HepG2 (cell line): ENCODE measurements around the gene MAP1LC3A. TPM values are rescaled to one million over a fixed set of nuclear protein-coding genes. Genes with fewer than 3 reads are reported as not detected.

Experiments
- EED ChIP-seq: sonication (generic); formaldehyde crosslinking; IDR thresholded peaks from 2 replicates; pipeline ENCODE4 v1.5.0; 2020; ENCODE audit warnings: mild to moderate bottlenecking, missing genetic modification reagents
- FIP1L1 ChIP-seq: fragments of 200-400 bp; formaldehyde crosslinking; IDR thresholded peaks from 2 replicates; pipeline ENCODE4 v1.6.1; 2018; ENCODE audit warnings: low read depth, mild to moderate bottlenecking, low read length, moderate library complexity, borderline replicate concordance; ENCODE audit not compliant: insufficient read depth
- GLI4 ChIP-seq: sonication (generic); formaldehyde crosslinking; IDR thresholded peaks from 2 replicates; pipeline ENCODE4 v1.5.1; 2020; ENCODE audit warnings: missing genetic modification reagents, mild to moderate bottlenecking, moderate library complexity, borderline replicate concordance
- KDM4B ChIP-seq: sonication (generic); formaldehyde crosslinking; IDR thresholded peaks from 2 replicates; pipeline ENCODE4 v1.4.0; 2020; ENCODE audit warnings: missing genetic modification reagents
- MATR3 ChIP-seq: sonication (generic); formaldehyde crosslinking; IDR thresholded peaks from 2 replicates; pipeline ENCODE4 v1.4.0; 2020; ENCODE audit warnings: missing genetic modification reagents
- RBM22 ChIP-seq: fragments of 200-400 bp; formaldehyde crosslinking; optimal IDR thresholded peaks from 2 replicates; pipeline ENCODE3; 2017; ENCODE audit warnings: mild to moderate bottlenecking, low read length, moderate library complexity
- SMAD1 ChIP-seq: sonication (generic); formaldehyde crosslinking; IDR thresholded peaks from 2 replicates; pipeline ENCODE4 v1.4.0; 2020; ENCODE audit warnings: missing genetic modification reagents, low read depth, mild to moderate bottlenecking, borderline replicate concordance
- SOX13 ChIP-seq, 3 experiments: fragments of 450-650 bp in 1 of 3; sonication (generic) in 1 of 3; formaldehyde crosslinking in 1 of 3; IDR thresholded peaks in 2 of 3; conservative IDR thresholded peaks in 1 of 3; 2 replicates each; pipeline versions ENCODE4 v1.5.0 to v1.6.1; 2016 to 2020; ENCODE audit warnings: antibody characterized with exemption in 1 of 3, mild to moderate bottlenecking in 1 of 3, missing compliant biosample characterization in 1 of 3, missing genetic modification reagents in 1 of 3, moderate library complexity in 1 of 3
- STAG1 ChIP-seq: sonication (generic); formaldehyde crosslinking; IDR thresholded peaks from 2 replicates; pipeline ENCODE4 v1.4.0; 2020; ENCODE audit warnings: missing genetic modification reagents
- TBX2 ChIP-seq: sonication (generic); formaldehyde crosslinking; IDR thresholded peaks from 2 replicates; pipeline ENCODE4 v1.5.0; 2020; ENCODE audit warnings: missing genetic modification reagents, mild to moderate bottlenecking, borderline replicate concordance
- ZC3H13 ChIP-seq: sonication (generic); formaldehyde crosslinking; IDR thresholded peaks from 2 replicates; pipeline ENCODE4 v1.8.1; 2023; ENCODE audit warnings: mild to moderate bottlenecking, missing genetic modification reagents, moderate library complexity
- ZNF136 ChIP-seq: sonication (generic); formaldehyde crosslinking; IDR thresholded peaks from 2 replicates; pipeline ENCODE4 v1.8.1; 2022; ENCODE audit warnings: low read depth, mild to moderate bottlenecking, moderate library complexity, missing genetic modification reagents
- polyA plus RNA-seq, 8 experiments: library from polyadenylated mRNA; depleted of rRNA in 3 of 8; stranded (reverse) in 7 of 8; unstranded in 1 of 8; fragments of >200 nt; fragmentation: Illumina TruSeq in 4 of 8; extraction: Trizol in 4 of 8; gene quantifications; 2 replicates each; pipeline versions ENCODE4 v1.2.1 to v1.2.3, GENCODE V29; 2011 to 2016; ENCODE audit warnings: low read depth in 4 of 8, missing spikeins in 1 of 8, mixed read lengths in 1 of 8; ENCODE audit not compliant: insufficient read depth in 1 of 8
- total RNA-seq, 5 experiments: library from RNA; depleted of rRNA; stranded (reverse); fragments of >200 nt; fragmentation: Illumina TruSeq; extraction: Trizol; gene quantifications; 2 replicates each; pipeline ENCODE4 v1.2.3, GENCODE V29; 2016; ENCODE audit warnings: low read depth in 1 of 5
- TF ChIP-seq, protein P1 (sequence below): sonication (generic); formaldehyde crosslinking; IDR thresholded peaks from 2 replicates; pipeline ENCODE4 v1.4.0; 2020; ENCODE audit warnings: mild to moderate bottlenecking, low read depth, missing genetic modification reagents
- TF ChIP-seq, protein P2 (sequence below), 2 experiments: sonication (generic) in 1 of 2; formaldehyde crosslinking in 1 of 2; IDR thresholded peaks; 2 replicates each; pipeline versions ENCODE4 v1.5.1 to v1.6.1; 2011 to 2020; ENCODE audit warnings: borderline replicate concordance in 1 of 2, low read depth in 1 of 2, low read length in 1 of 2, mild to moderate bottlenecking in 1 of 2, missing genetic modification reagents in 1 of 2, moderate library complexity in 1 of 2
- TF ChIP-seq, protein P3 (sequence below): sonication (generic); formaldehyde crosslinking; IDR thresholded peaks from 2 replicates; pipeline ENCODE4 v1.4.0; 2020; ENCODE audit warnings: missing genetic modification reagents
- TF ChIP-seq, protein P4 (sequence below): IDR thresholded peaks from 2 replicates; pipeline ENCODE4 v1.6.1; 2016; ENCODE audit warnings: control low read depth
- TF ChIP-seq, protein P5 (sequence below): sonication (generic); formaldehyde crosslinking; conservative IDR thresholded peaks from 2 replicates; pipeline ENCODE4 v1.4.0; 2020; ENCODE audit warnings: missing genetic modification reagents
- TF ChIP-seq, protein P6 (sequence below): sonication (generic); formaldehyde crosslinking; IDR thresholded peaks from 2 replicates; pipeline ENCODE4 v1.5.0; 2020; ENCODE audit warnings: missing genetic modification reagents

The MAP1LC3A gene
- total and polyA plus RNA-seq, 2 of the 13 experiments (the other 11 are each of a cell fraction or from before 2014, with no cell fraction given), result not detected

DNA sequence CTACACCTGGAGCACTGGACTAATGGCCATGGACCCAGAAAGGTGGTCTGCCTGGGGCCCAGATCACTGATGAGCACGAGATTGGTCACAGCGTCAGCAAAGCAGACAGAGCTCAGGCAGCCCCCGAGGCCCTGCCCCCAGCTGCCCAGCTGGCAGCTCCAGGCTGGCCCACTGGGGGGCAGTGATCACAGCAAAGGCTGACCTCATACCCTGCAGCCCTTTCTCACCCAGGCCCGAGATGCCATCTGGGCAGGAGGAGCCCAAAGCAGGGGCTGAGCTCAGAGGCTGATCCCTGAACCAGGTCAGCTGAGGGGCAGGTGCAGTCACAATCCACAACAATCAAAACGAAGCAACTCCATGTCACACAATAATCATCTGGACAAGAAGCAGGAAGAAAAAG lies 4.1 kb downstream of the MAP1LC3A start (continued):
- TF ChIP-seq GLI4 (CRISPR knock-in tag) (no peak), FIP1L1 (no peak), SMAD1 (0 out of 2 replicates have a peak, but pooled peaks have one; percentile 74), EED (CRISPR knock-in tag) (0 out of 2 replicates have a peak, but pooled peaks have one; percentile 26), RBM22 (no peak), ZNF136 (CRISPR knock-in tag) (no peak), TBX2 (no peak), MATR3 (no peak), SOX13 (IDR thresholded peaks at IDR 0.05) (no peak), SOX13 (CRISPR knock-in tag; conservative IDR thresholded peaks at IDR 0.05 in 1 of 2, IDR thresholded peaks at IDR 0.05 in 1 of 2) (no peak), ZC3H13 (CRISPR knock-in tag) (no peak), KDM4B (no peak), STAG1 (CRISPR knock-in tag) (peak; percentile 83)
- TF ChIP-seq, protein P1, sequence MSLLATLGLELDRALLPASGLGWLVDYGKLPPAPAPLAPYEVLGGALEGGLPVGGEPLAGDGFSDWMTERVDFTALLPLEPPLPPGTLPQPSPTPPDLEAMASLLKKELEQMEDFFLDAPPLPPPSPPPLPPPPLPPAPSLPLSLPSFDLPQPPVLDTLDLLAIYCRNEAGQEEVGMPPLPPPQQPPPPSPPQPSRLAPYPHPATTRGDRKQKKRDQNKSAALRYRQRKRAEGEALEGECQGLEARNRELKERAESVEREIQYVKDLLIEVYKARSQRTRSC (CRISPR knock-in tag), result no peak
- TF ChIP-seq, protein P2, sequence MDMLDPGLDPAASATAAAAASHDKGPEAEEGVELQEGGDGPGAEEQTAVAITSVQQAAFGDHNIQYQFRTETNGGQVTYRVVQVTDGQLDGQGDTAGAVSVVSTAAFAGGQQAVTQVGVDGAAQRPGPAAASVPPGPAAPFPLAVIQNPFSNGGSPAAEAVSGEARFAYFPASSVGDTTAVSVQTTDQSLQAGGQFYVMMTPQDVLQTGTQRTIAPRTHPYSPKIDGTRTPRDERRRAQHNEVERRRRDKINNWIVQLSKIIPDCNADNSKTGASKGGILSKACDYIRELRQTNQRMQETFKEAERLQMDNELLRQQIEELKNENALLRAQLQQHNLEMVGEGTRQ (IDR thresholded peaks at IDR 0.05; ENCODE audit: low read depth, low read length), result no peak
- TF ChIP-seq, protein P2 (CRISPR knock-in tag; IDR thresholded peaks at IDR 0.05; ENCODE audit: borderline replicate concordance), result no peak
- TF ChIP-seq, protein P3, sequence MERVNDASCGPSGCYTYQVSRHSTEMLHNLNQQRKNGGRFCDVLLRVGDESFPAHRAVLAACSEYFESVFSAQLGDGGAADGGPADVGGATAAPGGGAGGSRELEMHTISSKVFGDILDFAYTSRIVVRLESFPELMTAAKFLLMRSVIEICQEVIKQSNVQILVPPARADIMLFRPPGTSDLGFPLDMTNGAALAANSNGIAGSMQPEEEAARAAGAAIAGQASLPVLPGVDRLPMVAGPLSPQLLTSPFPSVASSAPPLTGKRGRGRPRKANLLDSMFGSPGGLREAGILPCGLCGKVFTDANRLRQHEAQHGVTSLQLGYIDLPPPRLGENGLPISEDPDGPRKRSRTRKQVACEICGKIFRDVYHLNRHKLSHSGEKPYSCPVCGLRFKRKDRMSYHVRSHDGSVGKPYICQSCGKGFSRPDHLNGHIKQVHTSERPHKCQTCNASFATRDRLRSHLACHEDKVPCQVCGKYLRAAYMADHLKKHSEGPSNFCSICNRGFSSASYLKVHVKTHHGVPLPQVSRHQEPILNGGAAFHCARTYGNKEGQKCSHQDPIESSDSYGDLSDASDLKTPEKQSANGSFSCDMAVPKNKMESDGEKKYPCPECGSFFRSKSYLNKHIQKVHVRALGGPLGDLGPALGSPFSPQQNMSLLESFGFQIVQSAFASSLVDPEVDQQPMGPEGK (CRISPR knock-in tag), result peak; percentile 36; the same call in 1 of the 2 replicates
- TF ChIP-seq, protein P4, sequence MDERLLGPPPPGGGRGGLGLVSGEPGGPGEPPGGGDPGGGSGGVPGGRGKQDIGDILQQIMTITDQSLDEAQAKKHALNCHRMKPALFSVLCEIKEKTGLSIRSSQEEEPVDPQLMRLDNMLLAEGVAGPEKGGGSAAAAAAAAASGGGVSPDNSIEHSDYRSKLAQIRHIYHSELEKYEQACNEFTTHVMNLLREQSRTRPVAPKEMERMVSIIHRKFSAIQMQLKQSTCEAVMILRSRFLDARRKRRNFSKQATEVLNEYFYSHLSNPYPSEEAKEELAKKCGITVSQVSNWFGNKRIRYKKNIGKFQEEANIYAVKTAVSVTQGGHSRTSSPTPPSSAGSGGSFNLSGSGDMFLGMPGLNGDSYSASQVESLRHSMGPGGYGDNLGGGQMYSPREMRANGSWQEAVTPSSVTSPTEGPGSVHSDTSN (CRISPR knock-in tag), result no peak
- TF ChIP-seq, protein P5, sequence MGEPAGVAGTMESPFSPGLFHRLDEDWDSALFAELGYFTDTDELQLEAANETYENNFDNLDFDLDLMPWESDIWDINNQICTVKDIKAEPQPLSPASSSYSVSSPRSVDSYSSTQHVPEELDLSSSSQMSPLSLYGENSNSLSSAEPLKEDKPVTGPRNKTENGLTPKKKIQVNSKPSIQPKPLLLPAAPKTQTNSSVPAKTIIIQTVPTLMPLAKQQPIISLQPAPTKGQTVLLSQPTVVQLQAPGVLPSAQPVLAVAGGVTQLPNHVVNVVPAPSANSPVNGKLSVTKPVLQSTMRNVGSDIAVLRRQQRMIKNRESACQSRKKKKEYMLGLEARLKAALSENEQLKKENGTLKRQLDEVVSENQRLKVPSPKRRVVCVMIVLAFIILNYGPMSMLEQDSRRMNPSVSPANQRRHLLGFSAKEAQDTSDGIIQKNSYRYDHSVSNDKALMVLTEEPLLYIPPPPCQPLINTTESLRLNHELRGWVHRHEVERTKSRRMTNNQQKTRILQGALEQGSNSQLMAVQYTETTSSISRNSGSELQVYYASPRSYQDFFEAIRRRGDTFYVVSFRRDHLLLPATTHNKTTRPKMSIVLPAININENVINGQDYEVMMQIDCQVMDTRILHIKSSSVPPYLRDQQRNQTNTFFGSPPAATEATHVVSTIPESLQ (CRISPR knock-in tag), result no peak
- TF ChIP-seq, protein P6, sequence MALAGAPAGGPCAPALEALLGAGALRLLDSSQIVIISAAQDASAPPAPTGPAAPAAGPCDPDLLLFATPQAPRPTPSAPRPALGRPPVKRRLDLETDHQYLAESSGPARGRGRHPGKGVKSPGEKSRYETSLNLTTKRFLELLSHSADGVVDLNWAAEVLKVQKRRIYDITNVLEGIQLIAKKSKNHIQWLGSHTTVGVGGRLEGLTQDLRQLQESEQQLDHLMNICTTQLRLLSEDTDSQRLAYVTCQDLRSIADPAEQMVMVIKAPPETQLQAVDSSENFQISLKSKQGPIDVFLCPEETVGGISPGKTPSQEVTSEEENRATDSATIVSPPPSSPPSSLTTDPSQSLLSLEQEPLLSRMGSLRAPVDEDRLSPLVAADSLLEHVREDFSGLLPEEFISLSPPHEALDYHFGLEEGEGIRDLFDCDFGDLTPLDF, result no peak
